Activated CD8-positive, alpha-beta T cell treated with anti-CD3 and anti-CD28 coated beads for 36 hours (primary cell): ENCODE results near the gene RPS6KL1. TPM values are rescaled to one million over a fixed set of nuclear protein-coding genes. Genes with fewer than 3 reads are reported as not detected.

ENCODE experiments used
- ATAC-seq: fragments of 200-7000 bp; cut with Tn5 transposase; one replicate; pipeline ENCODE4 v1.10.0; 2021; ENCODE audit warnings: mild to moderate bottlenecking, moderate library complexity
- CTCF ChIA-PET: fragments of 350-600 bp; sonication (Branson Sonifier 250); formaldehyde crosslinking; loops from one replicate; lab custom pipeline; 2021; ENCODE audit warnings: antibody characterized with exemption; lab: Charles Lee
- POLR2A ChIA-PET: fragments of 350-600 bp; sonication (Branson Sonifier 250); formaldehyde crosslinking; loops from one replicate; lab custom pipeline; 2021; ENCODE audit warnings: antibody characterized with exemption; lab: Charles Lee
- DNase-seq: peaks from one replicate; pipeline ENCODE4 v3.0.0-alpha.2; 2020
- H3K27ac Mint-ChIP-seq: one replicate; pipeline ENCODE4 v1.8.0; 2021; ENCODE audit warnings: mild to moderate bottlenecking, mixed read lengths
- H3K27me3 Mint-ChIP-seq: one replicate; pipeline ENCODE4 v1.8.0; 2021; ENCODE audit warnings: mixed read lengths
- H3K36me3 Mint-ChIP-seq: one replicate; pipeline ENCODE4 v1.8.0; 2021; ENCODE audit warnings: low read depth, mixed read lengths
- H3K4me1 Mint-ChIP-seq: one replicate; pipeline ENCODE4 v1.8.0; 2021; ENCODE audit warnings: low read depth, mixed read lengths
- H3K4me3 Mint-ChIP-seq: one replicate; pipeline ENCODE4 v1.8.0; 2021; ENCODE audit warnings: mild to moderate bottlenecking, moderate library complexity, mixed read lengths
- H3K9me3 Mint-ChIP-seq: one replicate; pipeline ENCODE4 v1.8.0; 2021; ENCODE audit warnings: mixed read lengths
- intact Hi-C: fragments of 100-400 bp; cut with micrococcal nuclease; formaldehyde crosslinking; loops from one replicate; pipeline ENCODE4 v1.10.0; 2022
- total RNA-seq, 2 experiments: library from RNA; stranded (reverse); gene quantifications; one replicate each; pipeline ENCODE4 v1.2.3, GENCODE V29; 2021
- TF ChIP-seq, protein P1 (sequence below): fragments of 200-600 bp; IDR thresholded peaks from one replicate; pipeline ENCODE4 v1.8.0; 2022; ENCODE audit warnings: antibody characterized with exemption, mild to moderate bottlenecking

The RPS6KL1 gene
- total RNA-seq, 2 experiments from 2014 or later, result 4.1 to 5.1 TPM

DNA sequence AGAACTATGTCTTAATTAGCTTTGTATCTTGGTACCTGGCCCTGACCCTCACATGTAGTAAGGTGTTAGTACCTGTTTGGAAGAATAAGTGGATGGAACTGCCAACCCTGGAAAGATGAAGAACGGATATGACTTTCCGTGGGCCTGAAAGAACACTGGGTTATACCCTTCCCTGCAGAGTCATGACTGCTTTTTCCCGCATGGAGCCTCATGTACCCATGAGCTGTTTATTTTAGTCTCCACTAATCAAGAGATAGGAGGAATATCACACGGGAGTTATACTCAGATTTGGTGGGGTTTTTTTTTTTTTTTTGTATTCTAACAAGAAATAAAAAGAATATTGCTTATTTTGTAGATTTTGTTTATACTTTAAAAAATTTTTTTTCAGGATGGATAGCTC lies 25.4 kb downstream of the RPS6KL1 start:
- Mint-ChIP-seq H3K9me3 (no peaks in the 10 kb centered on the region), H3K27me3 (no peaks in the 10 kb centered on the region), H3K4me3 (no peak overlapping the region), H3K4me1 (peaks cover 2% of the 10 kb centered on the region), H3K36me3 (peaks cover 69% of the 10 kb centered on the region), H3K27ac (no peak overlapping the region)
- TF ChIP-seq, protein P1, sequence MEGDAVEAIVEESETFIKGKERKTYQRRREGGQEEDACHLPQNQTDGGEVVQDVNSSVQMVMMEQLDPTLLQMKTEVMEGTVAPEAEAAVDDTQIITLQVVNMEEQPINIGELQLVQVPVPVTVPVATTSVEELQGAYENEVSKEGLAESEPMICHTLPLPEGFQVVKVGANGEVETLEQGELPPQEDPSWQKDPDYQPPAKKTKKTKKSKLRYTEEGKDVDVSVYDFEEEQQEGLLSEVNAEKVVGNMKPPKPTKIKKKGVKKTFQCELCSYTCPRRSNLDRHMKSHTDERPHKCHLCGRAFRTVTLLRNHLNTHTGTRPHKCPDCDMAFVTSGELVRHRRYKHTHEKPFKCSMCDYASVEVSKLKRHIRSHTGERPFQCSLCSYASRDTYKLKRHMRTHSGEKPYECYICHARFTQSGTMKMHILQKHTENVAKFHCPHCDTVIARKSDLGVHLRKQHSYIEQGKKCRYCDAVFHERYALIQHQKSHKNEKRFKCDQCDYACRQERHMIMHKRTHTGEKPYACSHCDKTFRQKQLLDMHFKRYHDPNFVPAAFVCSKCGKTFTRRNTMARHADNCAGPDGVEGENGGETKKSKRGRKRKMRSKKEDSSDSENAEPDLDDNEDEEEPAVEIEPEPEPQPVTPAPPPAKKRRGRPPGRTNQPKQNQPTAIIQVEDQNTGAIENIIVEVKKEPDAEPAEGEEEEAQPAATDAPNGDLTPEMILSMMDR, result no peak
- ATAC-seq (no peak), DNase-seq (no peak)
- ChIA-PET CTCF (interaction anchor here (0.8 to 7.1 kb wide), 6 partner anchors 9 to 42 kb away, joined by 3 to 73 read pairs (median 5); no protein-coding TSS in a partner anchor), POLR2A (interaction anchor here (0.9 to 1.5 kb wide), 6 partner anchors 8 to 62 kb away, joined by 3 to 5 read pairs (median 4); no protein-coding TSS in a partner anchor)
- intact Hi-C loops, result no loop called here

DNA sequence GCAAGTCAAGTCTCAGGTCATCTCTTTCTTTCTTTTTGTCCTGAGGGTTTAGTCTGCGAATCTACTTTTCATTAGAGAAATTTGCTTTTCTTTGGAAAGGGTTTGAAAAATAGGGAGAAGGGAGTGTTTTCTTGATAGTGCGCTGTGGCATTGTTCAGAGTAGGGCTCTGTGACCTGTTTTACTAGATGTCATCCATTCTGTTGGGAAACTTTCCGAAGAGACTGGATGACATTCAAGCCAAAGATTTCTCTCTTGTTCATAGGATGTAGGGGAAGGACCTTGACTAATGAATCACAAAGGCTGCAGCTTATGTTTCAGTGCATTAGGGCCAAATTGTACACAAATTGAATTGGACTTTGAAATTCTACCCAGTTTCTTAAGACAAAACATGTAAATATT lies 26.7 kb downstream of the RPS6KL1 start:
- POLR2A ChIA-PET, result interaction anchor here (0.9 to 1.5 kb wide), 5 partner anchors 9 to 28 kb away, joined by 3 to 5 read pairs (median 3); no protein-coding TSS in a partner anchor
- no peak overlapping the region for H3K27ac Mint-ChIP-seq

DNA sequence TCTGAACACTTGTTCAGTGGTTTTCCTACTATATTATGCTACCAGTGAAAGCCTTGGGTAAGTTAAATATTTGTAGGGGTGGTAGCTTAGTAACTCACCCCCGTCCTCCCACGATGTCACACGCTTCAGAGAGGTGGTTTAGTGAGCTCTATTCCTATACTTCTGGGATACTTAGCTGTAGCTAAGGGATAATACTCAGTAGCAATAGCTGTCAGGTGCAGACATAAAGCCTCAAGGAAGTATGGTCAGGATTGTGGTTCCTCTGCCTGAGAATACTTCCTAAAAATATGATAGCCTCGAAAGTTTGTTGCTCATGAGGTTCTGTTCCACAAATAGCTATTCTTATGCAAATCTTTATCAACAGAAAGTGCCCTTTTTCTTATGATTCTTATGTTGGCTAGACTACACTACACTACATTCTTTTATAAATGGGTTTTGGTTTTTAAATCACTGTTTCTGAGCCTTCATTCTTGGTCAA lies 29.4 kb downstream of the RPS6KL1 start:
- TF ChIP-seq, protein P1, result no peak
- no peaks in the 10 kb centered on the region for H3K27me3 Mint-ChIP-seq
- ChIA-PET CTCF (interaction anchor here (0.7 to 8.1 kb wide), 7 partner anchors 8 to 285 kb away, joined by 3 to 94 read pairs (median 6); no protein-coding TSS in a partner anchor), POLR2A (interaction anchor here (1.2 to 2.5 kb wide), 5 partner anchors 8 to 17 kb away, joined by 3 to 10 read pairs (median 3); no protein-coding TSS in a partner anchor)
- no peaks in the 10 kb centered on the region for H3K9me3 Mint-ChIP-seq
- no peak for DNase-seq
- no peak for ATAC-seq
- no peak overlapping the region for H3K4me3 Mint-ChIP-seq
- H3K4me1 Mint-ChIP-seq, result no peaks in the 10 kb centered on the region
- H3K36me3 Mint-ChIP-seq, result peaks cover 55% of the 10 kb centered on the region
- intact Hi-C loops, result no loop called here
- H3K27ac Mint-ChIP-seq, result peak overlapping the region; percentile 34

More for the DNA sequence above, 26.7 kb downstream of the RPS6KL1 start:
- intact Hi-C loops, result no loop called here
- DNase-seq (no peak), ATAC-seq (no peak)
- H3K9me3 Mint-ChIP-seq, result no peaks in the 10 kb centered on the region
- TF ChIP-seq, protein P1, result no peak
- no peaks in the 10 kb centered on the region for H3K4me1 Mint-ChIP-seq
- no peaks in the 10 kb centered on the region for H3K27me3 Mint-ChIP-seq
- H3K4me3 Mint-ChIP-seq, result no peak overlapping the region
- H3K36me3 Mint-ChIP-seq, result peaks cover 66% of the 10 kb centered on the region
- CTCF ChIA-PET, result interaction anchor here (0.6 to 7.1 kb wide), 5 partner anchors 10 to 41 kb away, joined by 3 to 73 read pairs (median 5); no protein-coding TSS in a partner anchor

DNA sequence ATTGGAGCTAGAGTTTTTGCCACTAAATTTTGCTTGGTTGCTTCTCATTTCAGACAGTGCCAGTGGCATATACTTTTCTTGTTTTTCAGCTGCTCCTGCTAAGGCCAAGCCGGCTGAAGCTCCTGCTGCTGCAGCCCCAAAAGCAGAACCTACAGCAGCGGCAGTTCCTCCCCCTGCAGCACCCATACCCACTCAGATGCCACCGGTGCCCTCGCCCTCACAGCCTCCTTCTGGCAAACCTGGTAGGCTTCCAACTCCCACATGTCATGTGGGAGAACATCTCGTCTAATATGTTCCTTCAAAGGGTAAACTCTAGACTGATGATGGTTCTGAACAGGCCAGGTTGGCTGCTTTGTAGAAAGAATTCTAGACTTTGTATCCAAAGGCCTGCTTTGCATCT lies 30.3 kb downstream of the RPS6KL1 start:
- ATAC-seq, result no peak
- Mint-ChIP-seq H3K9me3 (no peaks in the 10 kb centered on the region), H3K4me1 (peaks cover 8% of the 10 kb centered on the region), H3K4me3 (no peak overlapping the region), H3K36me3 (peaks cover 53% of the 10 kb centered on the region), H3K27me3 (no peaks in the 10 kb centered on the region), H3K27ac (peak overlapping the region; percentile 27)
- DNase-seq, result no peak
- POLR2A ChIA-PET, result interaction anchor here (1.4 to 2.5 kb wide), 3 partner anchors 9 to 12 kb away, joined by 3 to 10 read pairs (median 3); no protein-coding TSS in a partner anchor
- intact Hi-C loops, result no loop called here
- CTCF ChIA-PET, result interaction anchor here (0.8 to 8.1 kb wide), 5 partner anchors 9 to 31 kb away, joined by 3 to 94 read pairs (median 11); no protein-coding TSS in a partner anchor
- TF ChIP-seq, protein P1, result no peak

- Mint-ChIP-seq H3K4me1 (peaks cover 8% of the 10 kb centered on the region), H3K9me3 (no peaks in the 10 kb centered on the region), H3K27ac (no peak overlapping the region), H3K27me3 (no peaks in the 10 kb centered on the region), H3K36me3 (peaks cover 53% of the 10 kb centered on the region), H3K4me3 (no peak overlapping the region)
- ChIA-PET POLR2A (interaction anchor here (1.6 to 2.5 kb wide), 3 partner anchors 9 to 14 kb away, joined by 3 to 10 read pairs (median 8); no protein-coding TSS in a partner anchor), CTCF (interaction anchor here (3.0 to 8.1 kb wide), 3 partner anchors 8 to 31 kb away, joined by 11 to 94 read pairs (median 73); no protein-coding TSS in a partner anchor)
- intact Hi-C loops, result no loop called here
- ATAC-seq (no peak), DNase-seq (no peak)
- TF ChIP-seq, protein P1, result no peak
Observed at GRCh38 chr14:74891870-74892269, 31.2 kb downstream of the RPS6KL1 start.
